Fibroblast of the aortic adventitia (primary cell): ENCODE measurements around the gene MARCHF3. TPM values are rescaled to one million over a fixed set of nuclear protein-coding genes. Genes with fewer than 3 reads are reported as not detected.

Source experiments
- DNase-seq: peaks from one replicate; pipeline ENCODE4 v3.0.0-alpha.2; 2010; ENCODE audit warnings: low read depth
- H3K4me3 ChIP-seq: 2 replicates; pipeline ENCODE4 v1.5.1; 2011; ENCODE audit warnings: low read depth, mild to moderate bottlenecking, control low read depth, low read length, moderate library complexity
- CTCF ChIP-seq: IDR thresholded peaks from 2 replicates; pipeline ENCODE4 v1.5.1; 2011; ENCODE audit warnings: mild to moderate bottlenecking, low read length, control low read depth, inconsistent platforms; ENCODE audit not compliant: insufficient read depth
- total RNA-seq: library from RNA; depleted of rRNA; stranded (reverse); fragments of >200 nt; gene quantifications from 2 replicates; pipeline ENCODE4 v1.2.3, GENCODE V29; 2012; ENCODE audit warnings: low replicate concordance

MARCHF3 gene
- total RNA-seq, 1 donor = 16.9 TPM

GRCh38 chr5:126826619-126827215 is 203.6 kb downstream of the MARCHF3 start:
- DNase-seq = no peak
- no peak overlapping the region for H3K4me3 ChIP-seq
- TF ChIP-seq CTCF = no peak

GRCh38 chr5:126819253-126819652 is 211.1 kb downstream of the MARCHF3 start:
- no peak for DNase-seq
- H3K4me3 ChIP-seq = no peak overlapping the region
- no peak for TF ChIP-seq CTCF

DNA sequence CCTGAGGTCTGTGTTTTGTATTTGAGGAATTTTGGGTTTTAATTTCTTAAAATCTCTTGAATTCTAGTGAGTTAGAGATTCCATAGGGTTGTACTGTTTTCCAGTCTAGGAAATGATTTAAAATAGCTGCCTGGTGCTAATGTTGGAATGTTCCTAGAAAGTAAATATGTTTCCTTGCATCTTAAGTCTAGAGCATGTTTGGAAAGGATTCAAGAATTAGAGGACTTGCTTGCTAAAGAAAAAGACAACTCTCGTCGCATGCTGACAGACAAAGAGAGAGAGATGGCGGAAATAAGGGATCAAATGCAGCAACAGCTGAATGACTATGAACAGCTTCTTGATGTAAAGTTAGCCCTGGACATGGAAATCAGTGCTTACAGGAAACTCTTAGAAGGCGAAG is 211.6 kb downstream of the MARCHF3 start:
- TF ChIP-seq CTCF = no peak
- DNase-seq = no peak
- no peak overlapping the region for H3K4me3 ChIP-seq

Other genes starting within 250 kb of the MARCHF3 start
- 4.0 and 6.3 TPM in 2 replicates for gene C5orf63, start 42.9 kb upstream of the MARCHF3 start, total RNA-seq